Transverse colon (tissue), 3 donors: Measurements from ENCODE around the gene STAB2.

ENCODE experiments used
- CTCF ChIP-seq, 5 experiments: fragments of 200-600 bp in 3 of 5; fragments of 450-650 bp in 2 of 5; sonication (generic) in 3 of 5; IDR thresholded peaks; 1 replicate in 2 of 5; 2 replicates in 3 of 5; pipeline ENCODE4 v1.5.1; 2016 to 2017; ENCODE audit warnings: antibody characterized with exemption in 5 of 5, inconsistent platforms in 3 of 5, mild to moderate bottlenecking in 2 of 5, moderate library complexity in 1 of 5
- EP300 ChIP-seq: sonication (generic); formaldehyde crosslinking; IDR thresholded peaks from one replicate; pipeline ENCODE4 v1.6.1; 2017; ENCODE audit warnings: antibody characterized with exemption, low read depth

- no peak for TF ChIP-seq CTCF (IDR thresholded peaks at IDR 0.05)
- TF ChIP-seq EP300: no peak
Measured at GRCh38 chr12:103793046-103793445, 206.0 kb downstream of the STAB2 start.
